ENCODE data around the gene CHRNA3.

DNA sequence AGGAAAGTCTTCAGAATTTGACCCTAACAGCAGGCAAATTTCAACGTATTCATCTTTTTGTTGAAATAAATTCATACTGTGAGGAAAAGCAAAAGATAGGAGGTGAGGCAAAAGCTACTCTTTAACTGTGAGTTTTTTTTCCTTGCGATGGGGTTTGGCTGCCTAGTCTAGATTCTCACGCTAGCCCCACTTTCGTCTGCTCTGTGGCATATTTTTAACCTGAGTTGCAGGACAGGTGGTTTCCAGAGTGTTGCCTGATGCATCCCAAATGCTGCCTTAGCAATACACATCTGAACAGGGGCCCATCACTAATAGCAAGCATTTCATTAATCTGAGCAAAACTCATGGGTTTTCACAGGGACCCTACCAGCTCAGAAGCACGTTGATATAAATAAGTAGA lies 68.9 kb downstream of the CHRNA3 start:
- no peak for TF ChIP-seq ZNF677 (tag by site-specific recombination; IDR thresholded peaks at IDR 0.05)
- no peak for TF ChIP-seq CTCF (tag by site-specific recombination; IDR thresholded peaks at IDR 0.05)
- no peak for TF ChIP-seq ZNF596 (tag by site-specific recombination; IDR thresholded peaks at IDR 0.05)
- no peak for TF ChIP-seq ZNF133 (tag by site-specific recombination; IDR thresholded peaks at IDR 0.05)
- TF ChIP-seq ZNF311 (tag by site-specific recombination; IDR thresholded peaks at IDR 0.05; ENCODE audit: borderline replicate concordance), result no peak
- TF ChIP-seq ZNF639 (tag by site-specific recombination; IDR thresholded peaks at IDR 0.05), result no peak
- no peak for TF ChIP-seq ZFP41 (tag by site-specific recombination; IDR thresholded peaks at IDR 0.05; ENCODE audit: borderline replicate concordance)
- no peak for TF ChIP-seq PRDM1 (tag by site-specific recombination; IDR thresholded peaks at IDR 0.05)
- TF ChIP-seq ZNF274 (IDR thresholded peaks at IDR 0.05; ENCODE audit: low read length), result no peak
- TF ChIP-seq ZNF274 (tag by site-specific recombination; IDR thresholded peaks at IDR 0.05; ENCODE audit: borderline replicate concordance), result no peak
- no peak for TF ChIP-seq ZNF610 (tag by site-specific recombination; IDR thresholded peaks at IDR 0.05; ENCODE audit: borderline replicate concordance)
- TF ChIP-seq ZNF175 (tag by site-specific recombination; IDR thresholded peaks at IDR 0.05), result no peak
- TF ChIP-seq ZNF239 (tag by site-specific recombination; IDR thresholded peaks at IDR 0.05), result no peak
- no peak for TF ChIP-seq ZNF138 (tag by site-specific recombination; IDR thresholded peaks at IDR 0.05; ENCODE audit: borderline replicate concordance)
- no peak for TF ChIP-seq YY1 (tag by site-specific recombination; IDR thresholded peaks at IDR 0.05)
